Loucy (cell line): Measurements from ENCODE around the gene TNRC6C.

ENCODE experiments used
- H2AFZ ChIP-seq: fragments of 200-600 bp; sonication (generic); 2 replicates; pipeline ENCODE4 v1.6.0; 2016; ENCODE audit warnings: antibody characterized with exemption, mild to moderate bottlenecking, low read length, moderate library complexity
- H3F3A ChIP-seq: fragments of 200-600 bp; 2 replicates; pipeline ENCODE4 v1.6.0; 2016; ENCODE audit warnings: antibody characterized with exemption, low read depth, mild to moderate bottlenecking
- H3K27me3 ChIP-seq: fragments of 200-600 bp; sonication (generic); 2 replicates; pipeline ENCODE4 v1.6.1; 2014; ENCODE audit warnings: low read length, mild to moderate bottlenecking; ENCODE audit not compliant: insufficient read depth, poor library complexity, severe bottlenecking
- H3K36me3 ChIP-seq: fragments of 200-600 bp; sonication (generic); 2 replicates; pipeline ENCODE4 v1.6.1; 2016; ENCODE audit warnings: low read length; ENCODE audit not compliant: insufficient read depth
- H3K4me1 ChIP-seq: fragments of 200-600 bp; sonication (generic); 2 replicates; pipeline ENCODE4 v1.5.1; 2014; ENCODE audit warnings: low read length, mild to moderate bottlenecking; ENCODE audit not compliant: insufficient read depth, poor library complexity, severe bottlenecking
- H3K4me2 ChIP-seq: fragments of 200-600 bp; sonication (generic); 2 replicates; pipeline ENCODE4 v1.6.0; 2014; ENCODE audit warnings: antibody characterized with exemption, low read length, low read depth, mild to moderate bottlenecking; ENCODE audit not compliant: poor library complexity, severe bottlenecking
- H3K4me3 ChIP-seq: fragments of 200-600 bp; sonication (generic); 2 replicates; pipeline ENCODE4 v1.5.1; 2014; ENCODE audit warnings: low read length, mild to moderate bottlenecking, mixed read lengths; ENCODE audit not compliant: poor library complexity, severe bottlenecking
- H3K79me2 ChIP-seq: fragments of 200-600 bp; sonication (generic); 2 replicates; pipeline ENCODE4 v1.6.1; 2014; ENCODE audit warnings: low read length; ENCODE audit not compliant: insufficient read depth
- H3K9ac ChIP-seq: fragments of 200-600 bp; sonication (generic); 2 replicates; pipeline ENCODE4 v1.6.0; 2014; ENCODE audit warnings: mild to moderate bottlenecking, low read depth, low read length, moderate library complexity; ENCODE audit not compliant: poor library complexity, severe bottlenecking
- H3K9me2 ChIP-seq: fragments of 200-600 bp; sonication (generic); replicated peaks from 2 replicates; pipeline ENCODE4 v1.6.1; 2016; ENCODE audit warnings: low read depth, low read length, mixed read lengths
- H3K9me3 ChIP-seq: fragments of 200-600 bp; sonication (generic); 2 replicates; pipeline ENCODE4 v1.6.1; 2014; ENCODE audit warnings: mild to moderate bottlenecking, antibody characterized with exemption, low read length, low read depth; ENCODE audit not compliant: insufficient read depth
- H4K20me1 ChIP-seq: fragments of 200-600 bp; sonication (generic); 2 replicates; pipeline ENCODE4 v1.6.0; 2014; ENCODE audit warnings: antibody characterized with exemption, low read length, mild to moderate bottlenecking; ENCODE audit not compliant: insufficient read depth, poor library complexity, severe bottlenecking
- EZH2phosphoT487 ChIP-seq: fragments of 200-600 bp; IDR thresholded peaks from 2 replicates; pipeline ENCODE4 v1.6.1; 2018; ENCODE audit warnings: antibody characterized with exemption, mild to moderate bottlenecking, moderate library complexity, borderline replicate concordance
- TF ChIP-seq, protein P1 (sequence below): fragments of 200-600 bp; sonication (generic); conservative IDR thresholded peaks from 2 replicates; pipeline ENCODE4 v1.5.1; 2014; ENCODE audit warnings: mild to moderate bottlenecking, antibody characterized with exemption, low read length

The TNRC6C gene

DNA sequence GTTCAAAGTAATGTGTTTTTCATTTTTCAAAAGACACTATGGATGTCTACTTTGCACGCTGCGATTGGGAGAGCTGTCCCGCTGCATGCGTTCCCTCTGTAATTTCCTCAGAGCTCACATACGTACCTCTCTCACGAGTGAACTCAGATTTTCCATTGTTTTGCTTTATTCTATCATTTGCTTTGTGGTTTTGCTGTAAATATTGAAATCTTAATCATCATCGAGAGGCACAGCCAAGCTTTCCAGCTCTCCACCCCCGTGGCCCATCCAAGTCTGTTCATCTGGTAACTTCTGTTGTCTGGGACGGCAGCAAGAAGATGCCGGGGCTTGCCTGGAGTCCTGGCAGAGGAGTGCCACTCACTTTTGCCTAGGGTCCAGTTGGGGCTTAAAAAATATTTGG lies 149.0 kb downstream of the TNRC6C start:
- Histone ChIP-seq H3K79me2 (no peaks in the 10 kb centered on the region), H3K9me3 (no peaks in the 10 kb centered on the region), H4K20me1 (peaks cover 2% of the 10 kb centered on the region), H3K4me3 (no peak overlapping the region), H3F3A (0 out of 2 replicates have a peak, but pooled peaks cover 7% of the 10 kb centered on the region), H2AFZ (no peak overlapping the region), H3K9ac (no peak overlapping the region), H3K27me3 (no peaks in the 10 kb centered on the region), H3K4me2 (no peak overlapping the region), H3K4me1 (no peaks in the 10 kb centered on the region), H3K9me2 (no peaks in the 10 kb centered on the region), H3K36me3 (peaks cover 49% of the 10 kb centered on the region; the same call in 1 of the 2 replicates)
- TF ChIP-seq, protein P1, sequence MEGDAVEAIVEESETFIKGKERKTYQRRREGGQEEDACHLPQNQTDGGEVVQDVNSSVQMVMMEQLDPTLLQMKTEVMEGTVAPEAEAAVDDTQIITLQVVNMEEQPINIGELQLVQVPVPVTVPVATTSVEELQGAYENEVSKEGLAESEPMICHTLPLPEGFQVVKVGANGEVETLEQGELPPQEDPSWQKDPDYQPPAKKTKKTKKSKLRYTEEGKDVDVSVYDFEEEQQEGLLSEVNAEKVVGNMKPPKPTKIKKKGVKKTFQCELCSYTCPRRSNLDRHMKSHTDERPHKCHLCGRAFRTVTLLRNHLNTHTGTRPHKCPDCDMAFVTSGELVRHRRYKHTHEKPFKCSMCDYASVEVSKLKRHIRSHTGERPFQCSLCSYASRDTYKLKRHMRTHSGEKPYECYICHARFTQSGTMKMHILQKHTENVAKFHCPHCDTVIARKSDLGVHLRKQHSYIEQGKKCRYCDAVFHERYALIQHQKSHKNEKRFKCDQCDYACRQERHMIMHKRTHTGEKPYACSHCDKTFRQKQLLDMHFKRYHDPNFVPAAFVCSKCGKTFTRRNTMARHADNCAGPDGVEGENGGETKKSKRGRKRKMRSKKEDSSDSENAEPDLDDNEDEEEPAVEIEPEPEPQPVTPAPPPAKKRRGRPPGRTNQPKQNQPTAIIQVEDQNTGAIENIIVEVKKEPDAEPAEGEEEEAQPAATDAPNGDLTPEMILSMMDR, result no peak
- no peak for TF ChIP-seq EZH2phosphoT487

- Histone ChIP-seq H3K9ac (no peak overlapping the region), H3K9me3 (no peaks in the 10 kb centered on the region), H4K20me1 (peaks cover 3% of the 10 kb centered on the region), H3K4me3 (no peak overlapping the region), H3F3A (0 out of 2 replicates have a peak, but pooled peaks cover 7% of the 10 kb centered on the region), H3K9me2 (no peaks in the 10 kb centered on the region), H3K27me3 (no peaks in the 10 kb centered on the region), H3K79me2 (no peaks in the 10 kb centered on the region), H3K36me3 (peaks cover 42% of the 10 kb centered on the region; the same call in 1 of the 2 replicates), H3K4me1 (peaks cover 4% of the 10 kb centered on the region), H2AFZ (no peak overlapping the region), H3K4me2 (no peak overlapping the region)
- TF ChIP-seq EZH2phosphoT487, result no peak
- TF ChIP-seq, protein P1, result no peak
Measured at GRCh38 chr17:78107976-78108725, 149.6 kb downstream of the TNRC6C start.

DNA sequence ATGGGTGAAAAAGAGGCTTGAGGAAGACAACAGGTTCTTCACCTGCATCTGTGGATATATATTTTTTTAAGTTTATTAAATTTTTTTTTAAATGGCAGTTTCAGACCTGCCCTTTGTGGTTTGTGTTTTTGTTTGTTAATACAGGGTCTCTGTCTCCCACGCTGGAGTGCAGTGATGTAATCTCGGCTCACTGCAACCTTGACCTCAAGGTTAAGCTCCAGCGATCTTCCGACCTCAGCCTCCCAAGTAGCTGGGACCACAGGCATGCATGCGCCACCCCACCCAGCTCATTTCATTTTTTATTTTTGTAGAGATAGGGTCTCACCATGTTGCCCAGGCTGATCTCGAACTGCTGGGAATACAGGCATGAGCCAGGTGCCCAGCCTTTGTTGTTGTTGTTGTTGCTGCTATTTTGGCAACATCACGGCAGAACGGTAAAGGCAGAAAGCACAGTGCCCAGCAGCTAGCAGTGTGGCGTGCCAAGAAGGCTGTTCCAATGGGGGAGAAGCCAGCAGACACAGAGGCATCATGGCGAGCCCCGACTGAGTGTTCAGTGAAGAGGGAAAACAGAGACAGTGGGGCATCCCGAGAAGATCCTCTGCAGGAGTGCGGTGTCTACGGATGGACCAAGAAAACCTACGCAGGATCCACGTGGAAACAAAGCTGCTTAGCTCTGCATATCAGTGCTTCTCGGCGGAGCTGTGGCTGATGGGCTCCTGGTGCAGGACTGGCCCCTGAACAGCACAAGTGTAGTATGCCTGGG lies 150.4 kb downstream of the TNRC6C start:
- Histone ChIP-seq H3K27me3 (no peaks in the 10 kb centered on the region), H3K9ac (no peak overlapping the region), H3K79me2 (no peaks in the 10 kb centered on the region), H4K20me1 (peaks cover 10% of the 10 kb centered on the region), H3K9me2 (no peaks in the 10 kb centered on the region), H3K9me3 (no peaks in the 10 kb centered on the region), H3K36me3 (peaks cover 34% of the 10 kb centered on the region; the same call in 1 of the 2 replicates), H3F3A (0 out of 2 replicates have a peak, but pooled peaks cover 7% of the 10 kb centered on the region), H3K4me1 (peaks cover 4% of the 10 kb centered on the region), H3K4me3 (no peak overlapping the region), H2AFZ (no peak overlapping the region), H3K4me2 (no peak overlapping the region)
- no peak for TF ChIP-seq EZH2phosphoT487
- TF ChIP-seq, protein P1, result no peak
